Activated naive CD4-positive, alpha-beta T cell treated with Interleukin-2 at 50 U/mL for 16 hours (primary cell): ENCODE data around the gene RPL3.
"Not testable (repeated sequence)": the region's sequence is repeated elsewhere in the genome, so short reads cannot be mapped to it uniquely, and the experiment has no call there.

Source experiments
- DNase-seq: peaks from one replicate; pipeline ENCODE4 v3.0.0-alpha.2; 2020

Gene RPL3

DNA sequence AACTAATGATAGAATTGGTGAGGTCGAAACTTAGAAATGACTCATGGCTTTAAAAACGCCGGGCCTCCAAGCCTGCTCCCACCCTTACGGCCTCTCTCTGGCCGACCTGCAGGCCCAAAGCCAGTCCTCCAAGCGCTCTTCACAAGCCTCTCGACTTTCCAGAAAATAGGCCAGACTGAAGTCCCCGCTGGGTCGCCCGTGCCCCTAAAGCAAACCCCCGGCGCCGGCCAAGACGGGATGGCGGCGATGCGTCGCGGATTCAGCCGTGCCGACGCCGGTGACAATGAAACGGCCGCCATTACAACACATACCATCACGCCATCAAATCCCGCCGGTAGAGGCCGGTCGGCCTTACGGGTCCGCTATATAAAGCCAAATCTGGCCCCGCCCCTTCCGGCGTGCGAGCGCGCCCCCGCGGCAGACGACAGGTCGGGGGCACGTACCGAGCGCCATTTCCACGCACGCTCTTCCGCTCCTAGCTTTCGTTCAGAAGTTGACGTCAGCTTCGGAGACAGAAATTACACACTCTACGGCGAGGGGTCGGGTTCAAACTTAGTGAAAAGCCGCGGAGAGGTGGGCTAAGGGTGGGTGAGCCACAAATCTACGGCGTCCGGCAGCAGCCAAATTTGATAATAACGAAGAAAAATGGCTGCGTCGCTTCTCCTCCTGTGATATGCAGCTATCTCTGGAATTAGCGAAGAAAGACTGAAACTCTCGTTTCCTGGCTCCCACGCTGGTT is at the start of gene RPL3:
Gene RPL3 (minus strand): TSS at position 340 of the 739 bp plus-strand sequence. CDS start 26 bp downstream, at position 314.
- DNase-seq = peak; percentile 96

DNA sequence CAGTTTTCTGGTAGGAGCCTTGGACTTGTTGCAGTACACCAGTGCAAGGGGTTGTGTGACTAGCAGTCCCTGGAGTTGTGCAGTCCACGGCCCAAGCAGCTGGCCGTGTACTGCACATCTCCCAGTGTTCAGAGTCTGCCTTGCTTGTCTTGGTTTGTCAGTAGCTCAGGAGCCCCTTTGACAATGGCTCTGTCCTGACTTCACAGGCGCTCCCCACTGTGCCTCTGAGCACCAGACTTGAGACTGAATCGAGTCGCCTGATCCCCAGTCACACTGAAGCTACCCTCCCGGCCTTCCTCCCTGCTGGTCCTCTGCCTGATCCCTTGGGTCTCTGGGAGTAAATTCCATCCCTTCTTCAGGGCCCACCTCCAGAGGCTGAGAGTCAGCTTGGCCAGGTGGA is 49.8 kb upstream of the RPL3 start:
- DNase-seq = no peak

DNA sequence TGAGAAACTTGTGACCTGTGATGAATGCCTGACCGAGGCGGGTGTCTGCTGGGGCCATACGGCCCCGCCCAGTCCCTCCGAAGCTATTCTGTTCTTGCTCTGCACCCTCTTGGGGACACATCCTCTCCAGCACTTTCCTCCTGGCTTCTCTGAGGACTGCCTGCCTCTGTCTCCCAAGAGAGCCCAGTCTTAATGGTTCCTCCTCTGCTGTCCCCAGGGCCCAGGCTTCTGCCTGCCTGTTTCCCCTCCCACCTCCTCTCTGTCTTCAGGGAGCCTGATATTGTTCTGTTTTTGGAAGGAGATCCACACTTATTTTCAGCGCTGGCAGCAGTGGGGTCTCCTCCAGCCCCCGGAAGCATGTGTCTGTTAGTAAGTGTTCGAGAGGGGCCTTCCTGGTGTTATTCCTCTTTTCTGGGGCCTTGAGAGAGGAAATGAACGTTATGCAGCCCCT is 49.1 kb upstream of the RPL3 start:
- no peak for DNase-seq

DNA sequence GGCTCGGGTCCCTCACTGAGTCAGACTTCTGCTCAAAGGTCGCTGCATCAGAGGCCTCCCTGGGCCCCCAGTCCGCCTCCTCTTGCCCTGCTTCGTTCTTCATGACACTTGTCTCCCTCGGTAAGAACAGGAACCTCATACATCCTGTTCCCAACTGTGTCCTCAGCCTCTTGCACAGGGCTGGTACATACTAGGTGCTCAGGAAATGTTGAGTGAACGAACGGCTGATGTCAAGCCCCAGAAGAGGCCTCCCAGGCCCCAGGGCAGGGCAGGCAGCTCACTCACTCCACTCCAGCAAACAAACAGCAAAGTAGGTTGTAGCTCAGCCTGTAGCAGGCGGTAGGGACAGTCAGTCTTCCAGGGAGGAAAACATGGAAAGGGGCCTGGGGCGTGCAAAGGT is 47.6 kb upstream of the RPL3 start:
- DNase-seq = no peak

DNA sequence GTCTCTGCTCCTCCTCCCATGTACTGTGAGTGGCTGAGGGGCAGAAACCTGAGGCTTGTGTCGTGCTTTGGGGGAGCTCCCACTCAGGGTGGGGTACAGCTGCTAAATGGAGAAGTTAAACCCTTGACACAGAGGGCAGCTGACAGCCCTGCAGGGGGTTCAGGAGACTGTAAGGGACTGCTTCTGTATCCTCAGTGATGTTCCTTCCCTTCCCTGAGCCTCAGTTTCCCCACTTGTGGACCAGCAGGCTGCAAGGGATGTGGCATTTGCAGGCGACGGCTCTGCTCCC is 46.0 kb upstream of the RPL3 start:
- DNase-seq = no peak

DNA sequence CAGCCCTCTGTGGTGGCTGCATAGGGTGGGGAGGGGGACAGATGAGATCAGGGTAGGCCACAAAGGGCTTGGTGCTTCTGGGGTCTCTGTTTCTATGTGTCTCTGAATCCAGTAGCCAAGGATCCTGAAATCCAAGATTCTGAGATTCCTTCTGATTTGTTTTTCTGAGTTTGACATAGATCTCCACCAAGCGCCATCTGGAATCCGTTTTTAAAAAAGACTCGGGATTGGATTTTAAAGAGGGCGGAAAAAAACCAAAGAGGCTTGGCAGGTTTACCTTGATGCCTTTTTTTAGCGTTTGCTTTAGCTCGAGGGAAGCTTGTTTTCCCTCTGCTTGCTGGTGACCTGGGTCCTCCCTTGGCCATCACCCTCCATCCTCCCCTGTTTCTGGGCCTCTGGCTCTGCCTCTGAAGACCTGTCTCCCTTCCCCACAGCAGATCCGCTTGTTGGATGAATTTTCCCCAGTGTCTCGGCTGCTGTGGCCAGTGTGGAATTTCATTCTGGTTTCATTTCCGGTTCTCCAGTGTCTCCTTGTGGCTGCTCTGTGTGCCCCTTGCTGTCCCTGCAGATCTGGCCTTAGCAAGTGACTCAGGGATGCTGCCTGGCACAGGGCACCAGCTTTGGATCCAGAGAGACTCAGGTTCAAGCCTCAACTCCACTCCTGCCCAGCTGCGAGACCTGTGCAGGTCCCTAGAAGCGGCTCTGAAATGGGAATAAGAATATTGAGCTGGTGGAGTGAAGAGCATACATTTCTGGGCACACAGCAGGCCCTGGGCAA is 45.5 kb upstream of the RPL3 start:
- no peak for DNase-seq

GRCh38 chr22:39363751-39364515 is 44.5 kb upstream of the RPL3 start:
- DNase-seq = no peak

- no peak for DNase-seq
Observed at GRCh38 chr22:39362932-39363331, 43.5 kb upstream of the RPL3 start.

- no peak for DNase-seq
Observed at GRCh38 chr22:39362271-39362670, 42.8 kb upstream of the RPL3 start.

GRCh38 chr22:39361496-39361895 is 42.1 kb upstream of the RPL3 start:
- DNase-seq = no peak

- no peak for DNase-seq
Observed at GRCh38 chr22:39360674-39361413, 41.4 kb upstream of the RPL3 start.

- DNase-seq = no peak
Observed at GRCh38 chr22:39360242-39360641, 40.8 kb upstream of the RPL3 start.

- DNase-seq = no peak
Observed at GRCh38 chr22:39359659-39360195, 40.3 kb upstream of the RPL3 start.

DNA sequence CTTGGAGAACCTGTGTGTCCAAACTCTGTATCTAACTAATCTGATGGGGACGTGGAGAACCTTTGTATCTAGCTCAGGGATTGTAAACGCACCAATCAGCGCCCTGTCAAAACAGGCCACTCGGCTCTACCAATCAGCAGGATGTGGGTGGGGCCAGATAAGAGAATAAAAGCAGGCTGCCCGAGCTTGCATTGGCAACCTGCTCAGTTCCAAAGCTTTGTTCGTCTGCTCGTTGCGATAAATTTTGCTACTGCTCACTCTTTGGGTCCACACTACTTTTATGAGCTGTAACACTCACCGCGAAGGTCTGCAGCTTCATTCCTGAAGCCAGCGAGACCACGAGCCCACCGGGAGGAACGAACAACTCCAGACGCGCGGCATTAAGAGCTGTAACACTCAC is 38.8 kb upstream of the RPL3 start:
- DNase-seq = not testable (repeated sequence)

DNA sequence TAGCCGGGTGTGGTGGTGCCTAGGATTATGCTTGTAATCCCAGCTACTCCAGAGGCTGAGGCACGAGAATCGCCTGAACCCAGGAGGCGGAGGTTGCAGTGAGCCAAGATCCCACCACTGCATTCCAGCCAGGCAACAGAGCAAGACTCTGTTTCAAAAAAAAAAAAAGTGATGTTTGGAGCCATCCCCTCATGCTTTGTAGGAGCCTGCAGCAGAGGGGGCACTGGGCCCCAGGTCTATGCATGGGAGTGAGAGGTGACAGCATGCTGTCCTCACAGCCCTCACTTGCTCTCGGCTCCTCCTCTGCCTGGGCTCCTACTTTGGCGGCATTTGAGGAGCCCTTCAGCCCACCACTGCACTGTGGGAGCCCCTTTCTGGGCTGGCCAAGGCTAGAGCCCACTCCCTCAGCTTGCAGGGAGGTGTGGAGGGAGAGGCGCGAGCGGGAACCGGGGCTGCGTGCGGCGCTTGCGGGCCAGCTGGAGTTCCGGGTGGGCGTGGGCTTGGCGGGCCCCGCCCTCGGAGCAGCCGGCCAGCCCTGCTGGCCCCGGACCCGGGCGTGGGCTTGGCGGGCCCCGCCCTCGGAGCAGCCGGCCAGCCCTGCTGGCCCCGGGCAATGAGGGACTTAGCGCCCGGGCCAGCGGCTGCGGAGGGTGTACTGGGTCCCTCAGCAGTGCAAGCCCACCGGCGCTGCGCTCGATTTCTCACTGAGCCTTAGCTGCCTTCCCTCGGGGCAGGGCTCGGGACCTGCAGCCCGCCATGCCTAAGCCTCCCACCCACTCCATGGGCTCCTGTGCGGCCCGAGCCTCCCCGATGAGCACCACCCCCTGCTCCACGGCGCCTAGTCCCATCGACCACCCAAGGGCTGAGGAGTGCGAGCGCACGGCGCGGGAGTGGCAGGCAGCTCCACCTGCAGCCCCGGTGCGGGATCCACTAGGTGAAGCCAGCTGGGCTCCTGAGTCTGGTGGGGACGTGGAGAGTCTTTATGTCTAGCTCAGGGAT is 38.0 kb upstream of the RPL3 start:
- DNase-seq = not testable (repeated sequence)

DNA sequence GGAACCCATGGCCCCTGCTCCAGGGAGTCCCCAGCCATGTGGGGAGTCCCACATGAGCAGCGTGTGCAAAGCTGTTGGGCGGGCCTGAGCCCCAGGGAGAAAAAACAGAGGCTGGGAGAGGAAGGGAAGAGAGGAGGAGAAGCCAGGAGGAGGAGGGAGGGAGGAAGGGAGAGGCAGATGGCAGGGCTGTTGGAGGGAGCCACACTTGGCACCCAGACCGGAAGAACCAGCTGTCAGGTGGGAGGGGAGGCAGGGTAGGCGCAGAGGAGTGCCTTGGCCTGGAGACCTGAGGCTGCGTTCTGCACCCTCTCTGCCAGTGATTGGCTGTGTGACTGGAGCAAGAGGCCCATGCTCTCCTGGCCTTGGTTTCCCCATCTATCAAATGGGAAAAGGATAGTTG is 37.0 kb upstream of the RPL3 start:
- DNase-seq = no peak

- not testable (repeated sequence) for DNase-seq
Observed at GRCh38 chr22:39355805-39356204, 36.4 kb upstream of the RPL3 start.

- no peak for DNase-seq
Observed at GRCh38 chr22:39355080-39355479, 35.7 kb upstream of the RPL3 start.

DNA sequence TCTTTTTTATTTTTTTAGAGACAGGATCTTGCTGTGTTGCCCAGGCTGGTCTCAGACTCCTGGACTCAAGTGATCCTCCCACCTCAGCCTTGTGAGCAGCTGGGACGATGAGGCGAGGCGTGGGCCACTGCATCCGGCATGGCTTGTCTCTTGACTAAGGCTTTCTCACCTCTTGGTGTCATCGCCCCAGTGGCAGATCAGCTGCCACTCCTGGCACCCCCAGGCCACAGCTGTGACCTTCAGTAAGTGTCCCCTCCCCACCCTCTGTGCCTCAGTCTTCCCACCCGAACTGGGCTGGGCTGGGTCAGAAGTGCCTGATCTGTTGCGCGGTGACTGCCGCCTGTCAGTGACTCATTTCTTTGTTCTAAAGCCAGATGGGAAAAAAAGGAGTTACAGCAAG is 33.9 kb upstream of the RPL3 start:
- no peak for DNase-seq

GRCh38 chr22:39352306-39352891 is 33.0 kb upstream of the RPL3 start:
- no peak for DNase-seq

GRCh38 chr22:39351689-39352214 is 32.3 kb upstream of the RPL3 start:
- DNase-seq = no peak
